Erythroblast (primary cell): Measurements from ENCODE around the gene KAZN.

Source experiments
- GATA1 ChIP-seq: IDR thresholded peaks from 2 replicates; pipeline ENCODE4 v1.6.1; 2011; ENCODE audit warnings: low read depth, mild to moderate bottlenecking, control low read depth, low read length, moderate library complexity
- POLR2A ChIP-seq: IDR thresholded peaks from 2 replicates; pipeline ENCODE4 v1.6.1; 2011; ENCODE audit warnings: mild to moderate bottlenecking, low read length

GRCh38 chr1:15151377-15151806, 552.9 kb downstream of the KAZN start:
- TF ChIP-seq POLR2A = no peak
- no peak for TF ChIP-seq GATA1
